KG1 (cell line): ENCODE data around the gene AADACL3.
"Not testable (repeated sequence)": the region's sequence is repeated elsewhere in the genome, so short reads cannot be mapped to it uniquely, and the experiment has no call there.

ENCODE experiments used
- DNase-seq: peaks from one replicate; lab custom pipeline; 2025; lab: John Stamatoyannopoulos, UW

AADACL3 gene

GRCh38 chr1:12715896-12716437, at the start of gene AADACL3:
AADACL3 (plus strand) TSS chr1:12716110; CDS start chr1:12716177, 67 bp downstream.
- no peak for DNase-seq

- DNase-seq, result no peak
Measured at GRCh38 chr1:12666141-12666735, 49.7 kb upstream of the AADACL3 start.

- no peak for DNase-seq
Measured at GRCh38 chr1:12669529-12670068, 46.3 kb upstream of the AADACL3 start.

- no peak for DNase-seq
Measured at GRCh38 chr1:12674358-12674757, 41.6 kb upstream of the AADACL3 start.

- not testable (repeated sequence) for DNase-seq
Measured at GRCh38 chr1:12676122-12676521, 39.8 kb upstream of the AADACL3 start.

- no peak for DNase-seq
Measured at GRCh38 chr1:12677565-12677964, 38.3 kb upstream of the AADACL3 start.

GRCh38 chr1:12678350-12678749, 37.6 kb upstream of the AADACL3 start:
- DNase-seq, result no peak

GRCh38 chr1:12678820-12679219, 37.1 kb upstream of the AADACL3 start:
- no peak for DNase-seq

- DNase-seq, result no peak
Measured at GRCh38 chr1:12690156-12690555, 25.8 kb upstream of the AADACL3 start.

GRCh38 chr1:12692967-12693782, 22.7 kb upstream of the AADACL3 start:
- no peak for DNase-seq

GRCh38 chr1:12696658-12697057, 19.3 kb upstream of the AADACL3 start:
- DNase-seq, result no peak

GRCh38 chr1:12697397-12697796, 18.5 kb upstream of the AADACL3 start:
- no peak for DNase-seq

- DNase-seq, result no peak
Measured at GRCh38 chr1:12703821-12704451, 12.0 kb upstream of the AADACL3 start.

GRCh38 chr1:12706061-12706460, 9.8 kb upstream of the AADACL3 start:
- DNase-seq, result no peak

- no peak for DNase-seq
Measured at GRCh38 chr1:12708396-12709090, 7.4 kb upstream of the AADACL3 start.

GRCh38 chr1:12709091-12709491, 6.8 kb upstream of the AADACL3 start:
- DNase-seq, result no peak

GRCh38 chr1:12709696-12710095, 6.2 kb upstream of the AADACL3 start:
- no peak for DNase-seq

GRCh38 chr1:12711536-12711935, 4.4 kb upstream of the AADACL3 start:
- DNase-seq, result no peak

GRCh38 chr1:12712076-12712475, 3.8 kb upstream of the AADACL3 start:
- DNase-seq, result no peak

GRCh38 chr1:12712929-12713328, 3.0 kb upstream of the AADACL3 start:
- no peak for DNase-seq

GRCh38 chr1:12713651-12714050, 2.3 kb upstream of the AADACL3 start:
- DNase-seq, result not testable (repeated sequence)
